Astrocyte (in vitro differentiated cells and primary cell): ENCODE results near the gene FOXP2.

Source experiments
- CTCF ChIP-seq: IDR thresholded peaks from 2 replicates; pipeline ENCODE4 v1.5.1; 2011; ENCODE audit warnings: low read depth, mild to moderate bottlenecking, inconsistent platforms, low read length, moderate library complexity; ENCODE audit not compliant: insufficient read depth
- EZH2 ChIP-seq: IDR thresholded peaks from 2 replicates; pipeline ENCODE4 v1.6.1; 2012; ENCODE audit warnings: mild to moderate bottlenecking, low read length, inconsistent platforms; ENCODE audit not compliant: insufficient read depth

GRCh38 chr7:114630201-114630990 lies 215.8 kb downstream of the FOXP2 start:
- no peak for TF ChIP-seq CTCF
- no peak for TF ChIP-seq EZH2
